ENCODE data around the gene MYOZ1. TPM values are rescaled to one million over a fixed set of nuclear protein-coding genes. Genes with fewer than 3 reads are reported as not detected.
"Not testable (repeated sequence)": the region's sequence is repeated elsewhere in the genome, so short reads cannot be mapped to it uniquely, and the experiment has no call there.

MYOZ1 gene
- total and polyA plus RNA-seq, 2 donors (not counting 3 experiments of a cell fraction or from before 2014, with no cell fraction given): not detected

DNA sequence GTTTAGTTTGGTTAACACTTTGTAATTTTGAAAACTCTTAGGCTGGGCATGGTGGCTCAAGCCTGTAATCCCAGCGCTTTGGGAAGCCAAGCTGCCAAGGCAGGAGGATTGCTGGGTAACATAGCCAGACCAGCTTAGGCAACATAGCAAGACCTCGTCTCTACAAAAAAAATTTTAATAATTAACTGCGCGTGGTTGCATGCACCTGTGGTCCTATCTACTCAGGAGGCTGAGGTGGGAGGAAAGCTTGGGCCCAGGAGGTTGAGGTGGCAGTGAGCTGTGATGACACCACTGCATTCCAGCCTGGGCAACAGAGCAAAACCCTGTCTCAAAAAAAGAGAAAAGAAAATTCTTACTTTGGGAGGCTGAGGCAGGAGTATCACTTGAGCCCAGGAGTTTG lies 18.2 kb downstream of the MYOZ1 start:
- no peaks in the 10 kb centered on the region for H3K79me2 ChIP-seq (ENCODE audit: control insufficient read depth, insufficient read depth, low read length)
- H3K4me3 ChIP-seq (replicated peaks in 1 of 3; ENCODE audit: insufficient read depth in 1 of 3, low read depth in 1 of 3, low read length in 3 of 3): no peak overlapping the region
- H3K36me3 ChIP-seq (ENCODE audit: control insufficient read depth in 2 of 2, extremely low read depth in 1 of 2, insufficient read depth in 2 of 2, low read length in 2 of 2): no peaks in the 10 kb centered on the region
- no peak overlapping the region for H2AFZ ChIP-seq (ENCODE audit: low read depth, low read length)
- ChIA-PET POLR2A (no interaction called here), CTCF (interaction anchor here (1.0 to 1.2 kb wide), 2 partner anchors 93 to 342 kb away, joined by 3 read pairs; no protein-coding TSS in a partner anchor)
- H3K9me1 ChIP-seq (replicated peaks; ENCODE audit: control insufficient read depth, extremely low read depth, insufficient read depth, low read length): no peaks in the 10 kb centered on the region
- peaks cover 9% of the 10 kb centered on the region for H3K4me1 ChIP-seq (ENCODE audit: control insufficient read depth, extremely low read depth, insufficient read depth, low read length)
- no peaks in the 10 kb centered on the region for H4K20me1 ChIP-seq (replicated peaks; ENCODE audit: control insufficient read depth, extremely low read depth, insufficient read depth, low read length)
- FAIRE-seq (no peak), DNase-seq (ENCODE audit: low read depth, low spot score) (no peak)
- no peaks in the 10 kb centered on the region for H3K9me3 ChIP-seq (replicated peaks; ENCODE audit: control insufficient read depth, insufficient read depth, low read length)
- H3K27me3 ChIP-seq (ENCODE audit: control insufficient read depth in 2 of 2, insufficient read depth in 2 of 2, low read length in 2 of 2): no peaks in the 10 kb centered on the region
- dilution Hi-C loops (cut with MboI; ENCODE audit: extremely low pct_ligation_motif_present, low sequenced_read_pairs) (loop anchor here (10.0 kb wide), 1 partner anchor 88 kb away; no protein-coding TSS in a partner anchor), intact Hi-C loops (cut with micrococcal nuclease) (no loop called here)
- H3K4me2 ChIP-seq (ENCODE audit: insufficient read depth, low read length): no peak overlapping the region
- no peak overlapping the region for H3K9ac ChIP-seq (replicated peaks; ENCODE audit: extremely low read depth, insufficient read depth, low read length)
- no TSS peak for BruUV-seq (replicated peaks)
- no peak for TF ChIP-seq FOS (IDR thresholded peaks at IDR 0.05; ENCODE audit: borderline replicate concordance, insufficient read depth, low read length)
- TF ChIP-seq JUN (IDR thresholded peaks at IDR 0.05; ENCODE audit: borderline replicate concordance, insufficient read depth, insufficient read length, low read depth): no peak
- TF ChIP-seq EZH2 (IDR thresholded peaks at IDR 0.05; ENCODE audit: borderline replicate concordance, low read depth, low read length, severe bottlenecking): no peak
- no peak for TF ChIP-seq POLR2AphosphoS5 (IDR thresholded peaks at IDR 0.05; ENCODE audit: insufficient read depth, low read depth, low read length)
- TF ChIP-seq POLR2A (IDR thresholded peaks at IDR 0.05; ENCODE audit: low read depth, low read length): no peak
- TF ChIP-seq MYC (IDR thresholded peaks at IDR 0.05; ENCODE audit: low read depth, low read length): no peak
- TF ChIP-seq, protein P1, sequence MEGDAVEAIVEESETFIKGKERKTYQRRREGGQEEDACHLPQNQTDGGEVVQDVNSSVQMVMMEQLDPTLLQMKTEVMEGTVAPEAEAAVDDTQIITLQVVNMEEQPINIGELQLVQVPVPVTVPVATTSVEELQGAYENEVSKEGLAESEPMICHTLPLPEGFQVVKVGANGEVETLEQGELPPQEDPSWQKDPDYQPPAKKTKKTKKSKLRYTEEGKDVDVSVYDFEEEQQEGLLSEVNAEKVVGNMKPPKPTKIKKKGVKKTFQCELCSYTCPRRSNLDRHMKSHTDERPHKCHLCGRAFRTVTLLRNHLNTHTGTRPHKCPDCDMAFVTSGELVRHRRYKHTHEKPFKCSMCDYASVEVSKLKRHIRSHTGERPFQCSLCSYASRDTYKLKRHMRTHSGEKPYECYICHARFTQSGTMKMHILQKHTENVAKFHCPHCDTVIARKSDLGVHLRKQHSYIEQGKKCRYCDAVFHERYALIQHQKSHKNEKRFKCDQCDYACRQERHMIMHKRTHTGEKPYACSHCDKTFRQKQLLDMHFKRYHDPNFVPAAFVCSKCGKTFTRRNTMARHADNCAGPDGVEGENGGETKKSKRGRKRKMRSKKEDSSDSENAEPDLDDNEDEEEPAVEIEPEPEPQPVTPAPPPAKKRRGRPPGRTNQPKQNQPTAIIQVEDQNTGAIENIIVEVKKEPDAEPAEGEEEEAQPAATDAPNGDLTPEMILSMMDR (IDR thresholded peaks at IDR 0.05; ENCODE audit: extremely low read depth in 1 of 2, insufficient read depth in 1 of 2, low read depth in 1 of 2, low read length in 2 of 2): no peak
- TF ChIP-seq, protein P2, sequence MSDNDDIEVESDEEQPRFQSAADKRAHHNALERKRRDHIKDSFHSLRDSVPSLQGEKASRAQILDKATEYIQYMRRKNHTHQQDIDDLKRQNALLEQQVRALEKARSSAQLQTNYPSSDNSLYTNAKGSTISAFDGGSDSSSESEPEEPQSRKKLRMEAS (IDR thresholded peaks at IDR 0.05; ENCODE audit: insufficient read depth, insufficient read length): no peak
- no peak for TF ChIP-seq GATA2 (IDR thresholded peaks at IDR 0.05; ENCODE audit: insufficient read depth, insufficient read length, low read depth, low read length)
- H3K27ac ChIP-seq (ENCODE audit: insufficient read depth, low read depth, low read length): no peak overlapping the region

DNA sequence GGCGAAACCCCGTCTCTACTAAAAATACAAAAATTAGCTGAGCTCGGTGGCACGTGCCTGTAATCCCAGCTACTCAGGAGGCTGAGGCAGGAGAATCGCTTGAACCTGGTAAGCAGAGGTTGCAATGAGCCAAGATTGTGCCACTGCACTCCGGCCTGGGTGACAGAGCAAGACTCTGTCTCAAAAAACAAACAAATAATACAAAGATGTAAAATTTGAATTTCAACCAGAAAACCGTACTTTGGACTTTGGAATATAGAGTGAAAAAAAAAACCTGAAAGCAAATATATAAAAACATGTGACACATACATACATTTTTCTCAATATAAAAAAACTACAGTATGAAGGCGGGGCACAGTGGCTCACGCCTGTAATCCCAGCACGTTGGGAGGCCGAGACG lies 20.3 kb downstream of the MYOZ1 start:
- H3K79me2 ChIP-seq (ENCODE audit: control insufficient read depth, insufficient read depth, low read length); H2AFZ ChIP-seq (ENCODE audit: low read depth, low read length); intact Hi-C loops (cut with micrococcal nuclease); H3K27me3 ChIP-seq (ENCODE audit: control insufficient read depth in 2 of 2, insufficient read depth in 2 of 2, low read length in 2 of 2); H4K20me1 ChIP-seq (replicated peaks; ENCODE audit: control insufficient read depth, extremely low read depth, insufficient read depth, low read length); FAIRE-seq; H3K9me3 ChIP-seq (replicated peaks; ENCODE audit: control insufficient read depth, insufficient read depth, low read length); BruUV-seq (replicated peaks); H3K4me2 ChIP-seq (ENCODE audit: insufficient read depth, low read length); H3K27ac ChIP-seq (ENCODE audit: insufficient read depth, low read depth, low read length); H3K9ac ChIP-seq (replicated peaks; ENCODE audit: extremely low read depth, insufficient read depth, low read length); H3K36me3 ChIP-seq (ENCODE audit: control insufficient read depth in 2 of 2, extremely low read depth in 1 of 2, insufficient read depth in 2 of 2, low read length in 2 of 2); POLR2A ChIA-PET; H3K4me1 ChIP-seq (ENCODE audit: control insufficient read depth, extremely low read depth, insufficient read depth, low read length); H3K4me3 ChIP-seq (replicated peaks in 1 of 3; ENCODE audit: insufficient read depth in 1 of 3, low read depth in 1 of 3, low read length in 3 of 3); H3K9me1 ChIP-seq (replicated peaks; ENCODE audit: control insufficient read depth, extremely low read depth, insufficient read depth, low read length); DNase-seq (ENCODE audit: low read depth, low spot score); CTCF ChIA-PET: not testable (repeated sequence)
- dilution Hi-C loops (cut with MboI; ENCODE audit: extremely low pct_ligation_motif_present, low sequenced_read_pairs): loop anchor here (10.0 kb wide), 1 partner anchor 86 kb away; no protein-coding TSS in a partner anchor

DNA sequence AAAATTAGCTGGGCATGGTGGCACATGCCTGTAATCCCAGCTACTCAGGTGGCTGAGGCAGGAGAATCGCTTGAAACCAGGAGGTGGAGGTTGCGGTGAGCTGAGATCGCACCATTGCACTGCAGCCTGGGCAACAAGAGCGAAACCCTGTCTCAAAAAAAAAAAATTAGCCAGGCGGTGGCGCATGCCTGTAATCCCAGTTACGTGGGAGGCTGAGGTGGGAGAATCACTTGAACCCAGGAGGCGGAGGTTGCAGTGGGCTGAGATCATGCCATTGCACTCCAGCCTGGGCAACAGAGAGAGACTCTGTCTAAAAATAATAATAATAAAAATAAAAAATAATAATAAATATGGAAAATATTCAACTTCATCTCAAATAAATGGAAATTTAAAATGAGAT lies 24.1 kb downstream of the MYOZ1 start:
- FAIRE-seq; DNase-seq (ENCODE audit: low read depth, low spot score): not testable (repeated sequence)

More for the DNA sequence above, 24.1 kb downstream of the MYOZ1 start:
- H3K27me3 ChIP-seq (ENCODE audit: control insufficient read depth in 2 of 2, insufficient read depth in 2 of 2, low read length in 2 of 2); CTCF ChIA-PET; H3K27ac ChIP-seq (ENCODE audit: insufficient read depth, low read depth, low read length); H3K9me1 ChIP-seq (replicated peaks; ENCODE audit: control insufficient read depth, extremely low read depth, insufficient read depth, low read length); H4K20me1 ChIP-seq (replicated peaks; ENCODE audit: control insufficient read depth, extremely low read depth, insufficient read depth, low read length); H3K4me3 ChIP-seq (replicated peaks in 1 of 3; ENCODE audit: insufficient read depth in 1 of 3, low read depth in 1 of 3, low read length in 3 of 3); H3K9ac ChIP-seq (replicated peaks; ENCODE audit: extremely low read depth, insufficient read depth, low read length); BruUV-seq (replicated peaks); dilution Hi-C loops (cut with MboI; ENCODE audit: extremely low pct_ligation_motif_present, low sequenced_read_pairs); H3K79me2 ChIP-seq (ENCODE audit: control insufficient read depth, insufficient read depth, low read length); H3K9me3 ChIP-seq (replicated peaks; ENCODE audit: control insufficient read depth, insufficient read depth, low read length); H2AFZ ChIP-seq (ENCODE audit: low read depth, low read length); intact Hi-C loops (cut with micrococcal nuclease); H3K36me3 ChIP-seq (ENCODE audit: control insufficient read depth in 2 of 2, extremely low read depth in 1 of 2, insufficient read depth in 2 of 2, low read length in 2 of 2); H3K4me2 ChIP-seq (ENCODE audit: insufficient read depth, low read length); H3K4me1 ChIP-seq (ENCODE audit: control insufficient read depth, extremely low read depth, insufficient read depth, low read length): not testable (repeated sequence)
- POLR2A ChIA-PET: interaction anchor here (0.6 kb wide), 1 partner anchor 9 kb away, joined by 3 read pairs; no protein-coding TSS in a partner anchor

All from endothelial cell of umbilical vein (primary cell).